Stimulated activated CD4-positive, alpha-beta T cell treated with anti-CD3 and anti-CD28 coated beads, Interleukin-12 subunit alpha, Interleukin-12 subunit beta, amount 100 ng/mL, for 24 hours (primary cell): Measurements from ENCODE around the gene LMO1.

ENCODE experiments used
- DNase-seq, 2 experiments: peaks; one replicate each; pipeline ENCODE4 v3.0.0-alpha.2; 2020; ENCODE audit warnings: low read depth in 2 of 2

Gene LMO1

GRCh38 chr11:8227156-8228152, 36.2 kb downstream of the LMO1 start:
- DNase-seq = no peak

- peak; percentile 43 to 71 for DNase-seq
Observed at GRCh38 chr11:8225589-8226036, 38.1 kb downstream of the LMO1 start.

GRCh38 chr11:8224711-8225110, 39.0 kb downstream of the LMO1 start:
- no peak for DNase-seq

GRCh38 chr11:8224161-8224591, 39.5 kb downstream of the LMO1 start:
- DNase-seq = no peak

GRCh38 chr11:8223513-8223900, 40.2 kb downstream of the LMO1 start:
- DNase-seq = no peak

GRCh38 chr11:8222820-8223512, 40.7 kb downstream of the LMO1 start:
- no peak for DNase-seq

GRCh38 chr11:8221917-8222495, 41.7 kb downstream of the LMO1 start:
- no peak for DNase-seq

- DNase-seq = no peak
Observed at GRCh38 chr11:8221046-8221723, 42.5 kb downstream of the LMO1 start.

GRCh38 chr11:8220261-8221045, 43.2 kb downstream of the LMO1 start:
- no peak for DNase-seq

- peak in 1 of 2 experiments; percentile 7 for DNase-seq
Observed at GRCh38 chr11:8219257-8220021, 44.2 kb downstream of the LMO1 start.

GRCh38 chr11:8218840-8219239, 44.8 kb downstream of the LMO1 start:
- DNase-seq = no peak

- DNase-seq = no peak
Observed at GRCh38 chr11:8218409-8218808, 45.3 kb downstream of the LMO1 start.

GRCh38 chr11:8217926-8218325, 45.8 kb downstream of the LMO1 start:
- no peak for DNase-seq

GRCh38 chr11:8217136-8217535, 46.5 kb downstream of the LMO1 start:
- no peak for DNase-seq

- no peak for DNase-seq
Observed at GRCh38 chr11:8213376-8213775, 50.3 kb downstream of the LMO1 start.

- peak in 1 of 2 experiments; percentile 34 for DNase-seq
Observed at GRCh38 chr11:8209208-8209807, 54.4 kb downstream of the LMO1 start.

GRCh38 chr11:8207080-8208000, 56.3 kb downstream of the LMO1 start:
- DNase-seq = no peak

GRCh38 chr11:8206251-8207079, 57.2 kb downstream of the LMO1 start:
- no peak for DNase-seq
